ENCODE data around the gene GPR157. TPM values are rescaled to one million over a fixed set of nuclear protein-coding genes. Genes with fewer than 3 reads are reported as not detected.
"Not testable (repeated sequence)": the region's sequence is repeated elsewhere in the genome, so short reads cannot be mapped to it uniquely, and the experiment has no call there.

Gene GPR157
- total RNA-seq, 1 experiment from 2014 or later: 7.9 TPM

GRCh38 chr1:9127395-9128165, 1.3 kb downstream of the GPR157 start:
- no peaks in the 10 kb centered on the region for H3K27me3 ChIP-seq (ENCODE audit: low read length)
- DNase-seq (peak; percentile 13), ATAC-seq (peak; percentile 1; the same call in 1 of the 2 replicates)
- H3K9ac ChIP-seq (ENCODE audit: low read length): peak overlapping the region; percentile 90
- no peaks in the 10 kb centered on the region for H3F3A ChIP-seq (ENCODE audit: low read length, unreplicated experiment)
- TF ChIP-seq EZH2phosphoT487 (IDR thresholded peaks at IDR 0.05; ENCODE audit: borderline replicate concordance, low read length): no peak
- no peak for TF ChIP-seq CTCF (conservative IDR thresholded peaks at IDR 0.05; ENCODE audit: low read depth, low read length)
- no peak for TF ChIP-seq EZH2 (IDR thresholded peaks at IDR 0.05; ENCODE audit: low read length, unreplicated experiment)
- intact Hi-C loops (cut with micrococcal nuclease): loop anchor here (2.0 to 10.0 kb wide), 2 partner anchors 15 to 347 kb away; no protein-coding TSS in a partner anchor
- CTCF ChIA-PET: no interaction called here
- POLR2A ChIA-PET (ENCODE audit: unreplicated experiment): no interaction called here
- peaks cover 21% of the 10 kb centered on the region for H4K20me1 ChIP-seq (ENCODE audit: low read length)
- no peak overlapping the region; the same call in 1 of the 2 replicates for H3K27ac ChIP-seq (ENCODE audit: low read length)
- H3K9me3 ChIP-seq (ENCODE audit: low read length): no peaks in the 10 kb centered on the region
- peak overlapping the region; percentile 66; the same call in 1 of the 2 replicates for H2AFZ ChIP-seq (ENCODE audit: low read length)
- BruUV-seq (replicated peaks): TSS peak; percentile 40
- H3K4me3 ChIP-seq (ENCODE audit: low read length): peak overlapping the region; percentile 94
- H3K4me1 ChIP-seq (ENCODE audit: insufficient read depth, low read length): peaks cover 13% of the 10 kb centered on the region
- H3K9me2 ChIP-seq (replicated peaks; ENCODE audit: low read length): no peaks in the 10 kb centered on the region
- peaks cover 39% of the 10 kb centered on the region for H3K79me2 ChIP-seq (ENCODE audit: low read length)
- no peaks in the 10 kb centered on the region for H3K36me3 ChIP-seq (ENCODE audit: low read depth, low read length)
- peak overlapping the region; percentile 89 for H3K4me2 ChIP-seq (ENCODE audit: low read length)

DNA sequence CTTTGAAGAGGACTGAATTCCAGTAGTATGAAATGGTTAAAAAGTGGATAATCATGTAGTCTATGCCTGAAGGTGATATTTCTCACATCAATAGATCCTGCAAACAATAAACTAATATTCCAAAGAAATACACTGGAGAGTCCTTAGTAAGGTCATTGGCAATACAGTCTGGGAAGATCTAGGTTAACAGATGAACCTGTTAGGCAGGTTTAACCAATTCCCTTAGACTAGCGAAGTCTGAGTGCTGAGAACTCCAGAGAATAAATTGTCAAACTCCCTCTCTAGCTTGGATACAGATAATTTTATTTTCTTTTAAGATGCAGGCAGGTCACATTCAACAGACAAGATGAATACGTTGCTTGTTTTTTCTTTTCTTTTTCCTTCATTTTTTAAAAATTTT, 2.4 kb downstream of the GPR157 start:
- BruUV-seq (replicated peaks): no TSS peak

DNA sequence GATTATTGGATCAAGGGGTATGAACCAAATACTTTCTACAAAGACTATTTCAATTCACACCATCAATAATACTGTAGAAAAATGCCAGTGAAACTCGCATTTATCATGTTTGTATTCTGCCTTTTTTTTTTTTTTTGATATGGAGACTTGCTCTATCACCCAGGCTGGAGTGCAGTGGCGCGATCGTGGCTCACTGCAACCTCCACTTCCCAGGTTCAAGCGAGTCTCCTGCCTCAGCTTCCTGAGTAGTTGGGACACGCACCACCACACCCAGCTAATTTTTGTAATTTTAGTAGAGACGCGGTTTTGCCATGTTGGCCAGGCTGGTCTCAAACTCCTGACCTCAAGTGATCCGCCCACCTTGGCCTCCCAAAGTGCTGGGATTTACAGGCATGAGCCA, 3.1 kb downstream of the GPR157 start:
- H3F3A ChIP-seq (ENCODE audit: low read length, unreplicated experiment); H3K9me3 ChIP-seq (ENCODE audit: low read length); ATAC-seq; H3K9ac ChIP-seq (ENCODE audit: low read length); H2AFZ ChIP-seq (ENCODE audit: low read length); DNase-seq; BruUV-seq (replicated peaks); H3K36me3 ChIP-seq (ENCODE audit: low read depth, low read length); H3K9me2 ChIP-seq (replicated peaks; ENCODE audit: low read length); H3K4me3 ChIP-seq (ENCODE audit: low read length); H3K27ac ChIP-seq (ENCODE audit: low read length); POLR2A ChIA-PET (ENCODE audit: unreplicated experiment); CTCF ChIA-PET; H3K27me3 ChIP-seq (ENCODE audit: low read length): not testable (repeated sequence)
- peak overlapping the region; percentile 89; the same call in 1 of the 2 replicates for H3K4me2 ChIP-seq (ENCODE audit: low read length)
- peaks cover 54% of the 10 kb centered on the region for H3K79me2 ChIP-seq (ENCODE audit: low read length)
- peaks cover 13% of the 10 kb centered on the region for H3K4me1 ChIP-seq (ENCODE audit: insufficient read depth, low read length)
- intact Hi-C loops (cut with micrococcal nuclease): loop anchor here (2.0 to 10.0 kb wide), 2 partner anchors 13 to 349 kb away; no protein-coding TSS in a partner anchor
- peaks cover 21% of the 10 kb centered on the region for H4K20me1 ChIP-seq (ENCODE audit: low read length)

More for the DNA sequence above, 2.4 kb downstream of the GPR157 start:
- H3K4me2 ChIP-seq (ENCODE audit: low read length): peak overlapping the region; percentile 89
- DNase-seq: peak; percentile 74
- H3K9me2 ChIP-seq (replicated peaks; ENCODE audit: low read length): no peaks in the 10 kb centered on the region
- H3K79me2 ChIP-seq (ENCODE audit: low read length): peaks cover 50% of the 10 kb centered on the region
- ChIA-PET CTCF (no interaction called here), POLR2A (ENCODE audit: unreplicated experiment) (no interaction called here)
- peaks cover 21% of the 10 kb centered on the region for H4K20me1 ChIP-seq (ENCODE audit: low read length)
- no peaks in the 10 kb centered on the region for H3K27me3 ChIP-seq (ENCODE audit: low read length)
- H3K4me3 ChIP-seq (ENCODE audit: low read length): peak overlapping the region; percentile 94; the same call in 1 of the 2 replicates
- H3K9me3 ChIP-seq (ENCODE audit: low read length): no peaks in the 10 kb centered on the region
- H3K9ac ChIP-seq (ENCODE audit: low read length): no peak overlapping the region
- intact Hi-C loops (cut with micrococcal nuclease): loop anchor here (2.0 to 10.0 kb wide), 2 partner anchors 14 to 348 kb away; no protein-coding TSS in a partner anchor
- no peaks in the 10 kb centered on the region for H3F3A ChIP-seq (ENCODE audit: low read length, unreplicated experiment)
- no peak for ATAC-seq
- no peak overlapping the region for H3K27ac ChIP-seq (ENCODE audit: low read length)
- H3K36me3 ChIP-seq (ENCODE audit: low read depth, low read length): no peaks in the 10 kb centered on the region
- no peak overlapping the region for H2AFZ ChIP-seq (ENCODE audit: low read length)
- peaks cover 13% of the 10 kb centered on the region for H3K4me1 ChIP-seq (ENCODE audit: insufficient read depth, low read length)
- TF ChIP-seq EZH2phosphoT487 (IDR thresholded peaks at IDR 0.05; ENCODE audit: borderline replicate concordance, low read length): no peak
